SK-N-SH treated with all-trans-retinoic acid at 6 μM for 48 hours (cell line): ENCODE results near the gene DLG1.

Experiments
- ARNTL ChIP-seq: fragments of 450-650 bp; formaldehyde crosslinking; IDR thresholded peaks from 2 replicates; pipeline ENCODE4 v1.5.0; 2020; ENCODE audit warnings: low read depth, mild to moderate bottlenecking, moderate library complexity, borderline replicate concordance
- RARB ChIP-seq: fragments of 250-450 bp; sonication (Bioruptor Pico); IDR thresholded peaks from 2 replicates; pipeline ENCODE4 v1.8.0; 2021; ENCODE audit warnings: mild to moderate bottlenecking, moderate library complexity
- ZFP30 ChIP-seq: fragments of 450-650 bp; formaldehyde crosslinking; IDR thresholded peaks from 2 replicates; pipeline ENCODE4 v1.5.0; 2022; ENCODE audit warnings: mild to moderate bottlenecking, moderate library complexity
- ZNF8 ChIP-seq: fragments of 450-650 bp; formaldehyde crosslinking; IDR thresholded peaks from 2 replicates; pipeline ENCODE4 v1.5.0; 2020; ENCODE audit warnings: mild to moderate bottlenecking, moderate library complexity
- TF ChIP-seq, protein P1 (sequence below): fragments of 250-450 bp; sonication (Bioruptor Pico); IDR thresholded peaks from 2 replicates; pipeline ENCODE4 v1.5.0; 2020; ENCODE audit warnings: mild to moderate bottlenecking, moderate library complexity
- TF ChIP-seq, protein P2 (sequence below): fragments of 250-450 bp; sonication (Bioruptor Pico); IDR thresholded peaks from 2 replicates; pipeline ENCODE4 v1.5.1; 2020; ENCODE audit warnings: low read depth, mild to moderate bottlenecking, moderate library complexity
- TF ChIP-seq, protein P3 (sequence below): fragments of 250-450 bp; sonication (Bioruptor Pico); IDR thresholded peaks from 2 replicates; pipeline ENCODE4 v1.5.1; 2021; ENCODE audit warnings: mild to moderate bottlenecking, moderate library complexity
- TF ChIP-seq, protein P4 (sequence below): fragments of 250-450 bp; sonication (Bioruptor Pico); IDR thresholded peaks from 2 replicates; pipeline ENCODE4 v1.8.0; 2020; ENCODE audit warnings: mild to moderate bottlenecking, moderate library complexity, borderline replicate concordance

DNA sequence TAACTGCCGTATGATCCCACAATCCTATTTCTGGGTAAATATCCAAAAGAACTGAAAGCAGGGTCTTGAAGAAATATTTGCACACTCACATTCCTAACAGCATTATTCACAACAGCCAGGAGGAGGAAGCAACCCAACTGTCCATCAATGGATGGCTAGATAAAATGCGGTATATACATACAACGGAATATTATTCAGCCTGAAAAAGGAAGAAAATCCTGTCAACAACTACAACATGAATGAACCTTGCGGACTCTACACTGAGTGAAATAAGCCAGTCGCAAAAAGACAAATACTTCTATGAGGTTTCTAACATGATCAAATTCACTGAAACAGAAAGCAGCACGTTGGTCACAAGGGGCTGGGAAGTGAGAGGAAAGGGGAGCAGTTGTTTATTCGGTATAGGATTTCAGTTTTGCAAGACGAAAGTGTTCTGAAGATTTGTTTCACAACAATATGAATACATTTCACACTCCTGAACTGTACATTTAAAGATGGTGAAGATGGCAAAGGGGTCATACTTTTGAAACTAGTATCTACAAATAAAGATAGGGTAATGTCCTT lies 6.2 kb downstream of the DLG1 start:
- TF ChIP-seq, protein P1, sequence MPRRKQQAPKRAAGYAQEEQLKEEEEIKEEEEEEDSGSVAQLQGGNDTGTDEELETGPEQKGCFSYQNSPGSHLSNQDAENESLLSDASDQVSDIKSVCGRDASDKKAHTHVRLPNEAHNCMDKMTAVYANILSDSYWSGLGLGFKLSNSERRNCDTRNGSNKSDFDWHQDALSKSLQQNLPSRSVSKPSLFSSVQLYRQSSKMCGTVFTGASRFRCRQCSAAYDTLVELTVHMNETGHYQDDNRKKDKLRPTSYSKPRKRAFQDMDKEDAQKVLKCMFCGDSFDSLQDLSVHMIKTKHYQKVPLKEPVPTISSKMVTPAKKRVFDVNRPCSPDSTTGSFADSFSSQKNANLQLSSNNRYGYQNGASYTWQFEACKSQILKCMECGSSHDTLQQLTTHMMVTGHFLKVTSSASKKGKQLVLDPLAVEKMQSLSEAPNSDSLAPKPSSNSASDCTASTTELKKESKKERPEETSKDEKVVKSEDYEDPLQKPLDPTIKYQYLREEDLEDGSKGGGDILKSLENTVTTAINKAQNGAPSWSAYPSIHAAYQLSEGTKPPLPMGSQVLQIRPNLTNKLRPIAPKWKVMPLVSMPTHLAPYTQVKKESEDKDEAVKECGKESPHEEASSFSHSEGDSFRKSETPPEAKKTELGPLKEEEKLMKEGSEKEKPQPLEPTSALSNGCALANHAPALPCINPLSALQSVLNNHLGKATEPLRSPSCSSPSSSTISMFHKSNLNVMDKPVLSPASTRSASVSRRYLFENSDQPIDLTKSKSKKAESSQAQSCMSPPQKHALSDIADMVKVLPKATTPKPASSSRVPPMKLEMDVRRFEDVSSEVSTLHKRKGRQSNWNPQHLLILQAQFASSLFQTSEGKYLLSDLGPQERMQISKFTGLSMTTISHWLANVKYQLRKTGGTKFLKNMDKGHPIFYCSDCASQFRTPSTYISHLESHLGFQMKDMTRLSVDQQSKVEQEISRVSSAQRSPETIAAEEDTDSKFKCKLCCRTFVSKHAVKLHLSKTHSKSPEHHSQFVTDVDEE (CRISPR knock-in tag) = no peak
- TF ChIP-seq, protein P2, sequence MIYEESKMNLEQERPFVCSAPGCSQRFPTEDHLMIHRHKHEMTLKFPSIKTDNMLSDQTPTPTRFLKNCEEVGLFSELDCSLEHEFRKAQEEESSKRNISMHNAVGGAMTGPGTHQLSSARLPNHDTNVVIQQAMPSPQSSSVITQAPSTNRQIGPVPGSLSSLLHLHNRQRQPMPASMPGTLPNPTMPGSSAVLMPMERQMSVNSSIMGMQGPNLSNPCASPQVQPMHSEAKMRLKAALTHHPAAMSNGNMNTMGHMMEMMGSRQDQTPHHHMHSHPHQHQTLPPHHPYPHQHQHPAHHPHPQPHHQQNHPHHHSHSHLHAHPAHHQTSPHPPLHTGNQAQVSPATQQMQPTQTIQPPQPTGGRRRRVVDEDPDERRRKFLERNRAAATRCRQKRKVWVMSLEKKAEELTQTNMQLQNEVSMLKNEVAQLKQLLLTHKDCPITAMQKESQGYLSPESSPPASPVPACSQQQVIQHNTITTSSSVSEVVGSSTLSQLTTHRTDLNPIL (CRISPR knock-in tag) = no peak
- TF ChIP-seq ZFP30 = no peak
- TF ChIP-seq ZNF8 (CRISPR knock-in tag) = peak; percentile 83
- TF ChIP-seq ARNTL = no peak
- TF ChIP-seq RARB = no peak
- TF ChIP-seq, protein P3, sequence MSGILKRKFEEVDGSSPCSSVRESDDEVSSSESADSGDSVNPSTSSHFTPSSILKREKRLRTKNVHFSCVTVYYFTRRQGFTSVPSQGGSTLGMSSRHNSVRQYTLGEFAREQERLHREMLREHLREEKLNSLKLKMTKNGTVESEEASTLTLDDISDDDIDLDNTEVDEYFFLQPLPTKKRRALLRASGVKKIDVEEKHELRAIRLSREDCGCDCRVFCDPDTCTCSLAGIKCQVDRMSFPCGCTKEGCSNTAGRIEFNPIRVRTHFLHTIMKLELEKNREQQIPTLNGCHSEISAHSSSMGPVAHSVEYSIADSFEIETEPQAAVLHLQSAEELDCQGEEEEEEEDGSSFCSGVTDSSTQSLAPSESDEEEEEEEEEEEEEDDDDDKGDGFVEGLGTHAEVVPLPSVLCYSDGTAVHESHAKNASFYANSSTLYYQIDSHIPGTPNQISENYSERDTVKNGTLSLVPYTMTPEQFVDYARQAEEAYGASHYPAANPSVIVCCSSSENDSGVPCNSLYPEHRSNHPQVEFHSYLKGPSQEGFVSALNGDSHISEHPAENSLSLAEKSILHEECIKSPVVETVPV (CRISPR knock-in tag) = no peak
- TF ChIP-seq, protein P4, sequence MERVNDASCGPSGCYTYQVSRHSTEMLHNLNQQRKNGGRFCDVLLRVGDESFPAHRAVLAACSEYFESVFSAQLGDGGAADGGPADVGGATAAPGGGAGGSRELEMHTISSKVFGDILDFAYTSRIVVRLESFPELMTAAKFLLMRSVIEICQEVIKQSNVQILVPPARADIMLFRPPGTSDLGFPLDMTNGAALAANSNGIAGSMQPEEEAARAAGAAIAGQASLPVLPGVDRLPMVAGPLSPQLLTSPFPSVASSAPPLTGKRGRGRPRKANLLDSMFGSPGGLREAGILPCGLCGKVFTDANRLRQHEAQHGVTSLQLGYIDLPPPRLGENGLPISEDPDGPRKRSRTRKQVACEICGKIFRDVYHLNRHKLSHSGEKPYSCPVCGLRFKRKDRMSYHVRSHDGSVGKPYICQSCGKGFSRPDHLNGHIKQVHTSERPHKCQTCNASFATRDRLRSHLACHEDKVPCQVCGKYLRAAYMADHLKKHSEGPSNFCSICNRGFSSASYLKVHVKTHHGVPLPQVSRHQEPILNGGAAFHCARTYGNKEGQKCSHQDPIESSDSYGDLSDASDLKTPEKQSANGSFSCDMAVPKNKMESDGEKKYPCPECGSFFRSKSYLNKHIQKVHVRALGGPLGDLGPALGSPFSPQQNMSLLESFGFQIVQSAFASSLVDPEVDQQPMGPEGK = no peak
